Breast epithelium (tissue), 3 donors: ENCODE data around the gene DYDC2.

Source experiments
- POLR2A ChIP-seq: fragments of 450-650 bp; IDR thresholded peaks from one replicate; pipeline ENCODE4 v1.6.1; 2016; ENCODE audit warnings: antibody characterized with exemption, mild to moderate bottlenecking, moderate library complexity
- POLR2AphosphoS5 ChIP-seq, 3 donors: sonication (generic); formaldehyde crosslinking; IDR thresholded peaks; one replicate each; pipeline ENCODE4 v1.6.1; 2017; ENCODE audit warnings: antibody characterized with exemption in 3 of 3

DNA sequence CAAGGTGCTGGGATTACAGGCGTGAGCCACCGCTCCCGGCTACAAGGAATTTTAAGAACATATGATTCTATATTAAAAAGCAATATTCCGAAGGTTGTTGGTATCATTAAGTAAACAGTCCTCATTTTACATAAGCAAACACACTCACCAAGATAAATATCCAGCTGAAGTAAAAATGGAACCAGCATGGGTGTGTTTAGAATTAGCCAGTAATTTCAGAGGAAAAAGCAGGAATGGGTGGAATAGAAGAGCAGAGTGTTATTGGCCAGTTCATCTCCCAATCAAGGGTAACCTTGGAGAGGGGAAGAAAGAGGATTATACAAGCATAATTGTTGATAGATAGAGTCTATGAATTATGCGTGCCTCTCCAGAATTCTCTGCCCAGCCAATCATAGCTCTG is 35.4 kb upstream of the DYDC2 start:
- TF ChIP-seq POLR2AphosphoS5 (IDR thresholded peaks at IDR 0.05) (no peak), POLR2A (no peak)
